ENCODE data around the gene POMP. TPM values are rescaled to one million over a fixed set of nuclear protein-coding genes. Genes with fewer than 3 reads are reported as not detected.
"Not testable (repeated sequence)": the region's sequence is repeated elsewhere in the genome, so short reads cannot be mapped to it uniquely, and the experiment has no call there.

Gene POMP
- total and polyA plus RNA-seq, 9 donors = 63.9 to 77.9 (median 70.0) TPM

DNA sequence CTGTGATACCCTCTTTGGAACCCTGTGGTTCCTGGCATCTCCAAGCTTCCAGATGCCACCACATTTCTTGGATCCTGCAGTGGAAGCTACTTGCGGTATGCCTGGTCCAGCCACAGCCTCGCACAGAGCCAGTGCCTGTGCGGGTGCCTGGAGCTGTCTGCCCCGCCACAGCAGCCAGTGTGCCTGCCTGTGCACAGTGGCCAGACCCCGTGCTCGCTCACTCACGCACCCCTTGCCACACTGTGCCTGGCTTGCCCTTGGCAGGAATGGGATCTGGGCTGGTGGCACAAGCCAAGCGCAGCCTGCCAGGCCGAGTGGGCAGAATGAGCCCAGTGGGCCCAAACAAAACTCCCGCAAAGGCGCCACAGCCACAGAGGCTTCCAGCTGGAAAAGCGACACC lies 26.2 kb downstream of the POMP start:
- peaks cover 2% of the 10 kb centered on the region for H3K36me3 ChIP-seq (ENCODE audit: control insufficient read depth, insufficient read depth, low read length)
- no peak for DNase-seq
- no peaks in the 10 kb centered on the region for H3K9me3 ChIP-seq (replicated peaks; ENCODE audit: control insufficient read depth, low read depth, low read length)
- H3K4me3 ChIP-seq (ENCODE audit: low read length) = no peak overlapping the region
- no peak overlapping the region for H3K27ac ChIP-seq (ENCODE audit: low read length)
- H3K27me3 ChIP-seq (ENCODE audit: control insufficient read depth, insufficient read depth, low read length) = no peaks in the 10 kb centered on the region
- H3K4me1 ChIP-seq (ENCODE audit: control insufficient read depth, insufficient read depth, low read length) = no peaks in the 10 kb centered on the region
- WGBS (ENCODE audit: insufficient coverage) = 82% methylated on average over 8 of the region's 12 CpGs

DNA sequence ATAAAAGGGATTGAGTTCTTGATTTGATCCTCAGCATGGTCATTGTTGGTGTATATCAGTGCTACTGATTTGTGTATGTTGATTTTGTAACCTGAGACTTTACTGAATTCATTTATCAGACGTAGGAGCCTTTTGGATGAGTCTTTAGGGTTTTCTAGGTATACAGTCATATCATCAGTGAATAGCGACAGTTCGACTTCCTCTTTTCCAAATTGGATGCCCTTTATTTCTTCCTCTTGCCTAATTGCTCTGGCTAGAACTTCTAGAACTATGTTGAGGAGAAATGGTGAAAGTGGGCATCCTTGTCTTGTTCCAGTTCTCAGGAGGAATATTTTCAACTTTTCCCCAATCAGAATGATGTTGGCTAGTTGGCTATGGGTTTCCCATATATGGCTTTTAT lies 27.0 kb downstream of the POMP start:
- no CpG with 5 or more reads among the region's 3 CpGs for WGBS (ENCODE audit: insufficient coverage)
- no peaks in the 10 kb centered on the region for H3K9me3 ChIP-seq (replicated peaks; ENCODE audit: control insufficient read depth, low read depth, low read length)
- no peaks in the 10 kb centered on the region for H3K4me1 ChIP-seq (ENCODE audit: control insufficient read depth, insufficient read depth, low read length)
- no peaks in the 10 kb centered on the region for H3K36me3 ChIP-seq (ENCODE audit: control insufficient read depth, insufficient read depth, low read length)
- H3K27me3 ChIP-seq (ENCODE audit: control insufficient read depth, insufficient read depth, low read length) = no peaks in the 10 kb centered on the region
- no peak overlapping the region for H3K4me3 ChIP-seq (ENCODE audit: low read length)
- H3K27ac ChIP-seq (ENCODE audit: low read length) = no peak overlapping the region
- no peak for DNase-seq

DNA sequence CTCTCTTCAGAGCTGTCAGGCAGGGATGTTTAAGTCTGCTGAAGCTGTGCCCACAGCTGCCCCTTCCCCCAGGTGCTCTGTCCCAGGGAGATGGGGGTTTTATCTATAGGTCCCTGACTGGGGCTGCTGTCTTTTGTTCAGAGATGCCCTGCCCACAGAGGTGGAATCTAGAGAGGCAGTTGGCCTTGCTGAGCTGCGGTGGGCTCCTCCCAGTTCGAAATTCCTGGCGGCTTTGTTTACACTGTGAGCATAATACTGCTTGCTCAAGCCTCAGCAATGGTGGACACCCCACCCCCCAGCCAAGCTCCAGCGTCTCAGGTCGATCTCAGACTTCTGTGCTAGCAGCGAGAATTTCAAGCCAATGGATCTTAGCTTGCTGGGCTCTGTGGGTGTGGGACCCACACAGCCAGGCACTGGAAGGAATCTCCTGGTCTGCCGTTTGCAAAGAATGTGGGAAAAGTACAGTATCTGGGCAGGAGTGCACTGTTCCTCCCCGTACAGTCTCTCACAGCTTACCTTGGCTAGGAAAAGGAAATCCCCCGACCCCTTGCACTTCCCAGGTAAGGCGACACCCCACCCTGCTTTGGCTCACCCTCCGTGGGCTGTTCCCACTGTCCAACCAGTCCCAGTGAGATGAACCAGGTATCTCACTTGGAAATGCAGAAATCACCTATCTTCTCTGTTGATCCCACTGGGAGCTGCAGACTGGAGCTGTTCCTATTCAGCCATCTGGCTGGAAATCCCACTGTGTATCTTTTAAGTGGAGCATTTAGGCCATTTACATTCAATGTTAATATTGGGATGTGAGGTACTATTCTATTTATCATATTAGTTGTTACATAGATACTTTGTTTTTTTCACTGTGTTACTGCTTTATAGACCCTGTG lies 34.9 kb downstream of the POMP start:
- not testable (repeated sequence) for H3K36me3 ChIP-seq (ENCODE audit: control insufficient read depth, insufficient read depth, low read length); DNase-seq; H3K27ac ChIP-seq (ENCODE audit: low read length); H3K9me3 ChIP-seq (replicated peaks; ENCODE audit: control insufficient read depth, low read depth, low read length); H3K4me3 ChIP-seq (ENCODE audit: low read length); H3K27me3 ChIP-seq (ENCODE audit: control insufficient read depth, insufficient read depth, low read length); H3K4me1 ChIP-seq (ENCODE audit: control insufficient read depth, insufficient read depth, low read length)
- 54% methylated on average over 11 of the region's 11 CpGs for WGBS (ENCODE audit: insufficient coverage)

DNA sequence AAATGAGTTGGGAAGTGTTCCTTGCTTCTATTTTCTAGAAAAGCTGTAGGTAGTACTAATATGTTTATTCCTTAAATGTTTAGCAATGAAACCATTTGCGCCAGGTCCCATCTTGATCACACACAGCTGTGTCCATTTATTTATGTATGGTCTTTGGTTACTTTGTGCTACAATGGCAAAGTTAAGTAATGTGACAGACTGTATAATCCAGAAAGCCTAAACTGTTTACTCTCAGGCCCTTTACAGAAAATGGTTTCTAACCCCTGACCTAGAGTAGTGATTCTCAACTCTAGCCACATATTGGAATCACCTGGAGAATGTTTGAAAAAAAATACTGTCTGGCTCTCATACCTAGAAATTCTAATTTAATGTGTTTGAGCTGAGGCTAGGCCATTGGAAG lies 38.5 kb downstream of the POMP start:
- H3K36me3 ChIP-seq (ENCODE audit: control insufficient read depth, insufficient read depth, low read length) = no peaks in the 10 kb centered on the region
- WGBS (ENCODE audit: insufficient coverage) = no CpG with 5 or more reads among the region's 1 CpG

DNA sequence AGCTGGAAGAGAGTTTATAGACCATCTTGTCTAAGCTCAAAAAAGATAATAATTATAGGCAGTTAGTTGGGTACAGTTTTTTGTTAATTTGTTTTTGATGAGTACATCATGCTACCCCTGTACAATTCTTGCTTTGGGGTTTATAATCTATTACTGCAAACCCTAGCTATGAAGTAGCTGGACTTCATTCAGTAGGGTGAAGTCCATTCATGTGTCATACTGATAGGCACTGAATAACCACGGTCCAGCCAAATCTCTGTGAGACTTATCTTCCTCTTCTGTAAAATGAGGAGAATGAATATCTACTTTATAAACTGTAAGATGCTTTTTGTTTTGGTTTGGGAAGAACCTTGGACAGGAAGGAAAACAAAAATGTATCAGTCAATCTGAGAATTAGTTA lies 40.3 kb downstream of the POMP start:
- no peak overlapping the region for H3K4me3 ChIP-seq (ENCODE audit: low read length)
- DNase-seq = no peak
- no peak overlapping the region for H3K27ac ChIP-seq (ENCODE audit: low read length)
- no peaks in the 10 kb centered on the region for H3K9me3 ChIP-seq (replicated peaks; ENCODE audit: control insufficient read depth, low read depth, low read length)
- WGBS (ENCODE audit: insufficient coverage) = no CpG with 5 or more reads among the region's 1 CpG
- no peaks in the 10 kb centered on the region for H3K36me3 ChIP-seq (ENCODE audit: control insufficient read depth, insufficient read depth, low read length)
- no peaks in the 10 kb centered on the region for H3K27me3 ChIP-seq (ENCODE audit: control insufficient read depth, insufficient read depth, low read length)
- H3K4me1 ChIP-seq (ENCODE audit: control insufficient read depth, insufficient read depth, low read length) = no peaks in the 10 kb centered on the region

More for the DNA sequence above, 38.5 kb downstream of the POMP start:
- Histone ChIP-seq H3K9me3 (replicated peaks; ENCODE audit: control insufficient read depth, low read depth, low read length) (no peaks in the 10 kb centered on the region), H3K27ac (ENCODE audit: low read length) (no peak overlapping the region), H3K4me3 (ENCODE audit: low read length) (no peak overlapping the region), H3K4me1 (ENCODE audit: control insufficient read depth, insufficient read depth, low read length) (no peaks in the 10 kb centered on the region), H3K27me3 (ENCODE audit: control insufficient read depth, insufficient read depth, low read length) (peaks cover 6% of the 10 kb centered on the region)
- no peak for DNase-seq

DNA sequence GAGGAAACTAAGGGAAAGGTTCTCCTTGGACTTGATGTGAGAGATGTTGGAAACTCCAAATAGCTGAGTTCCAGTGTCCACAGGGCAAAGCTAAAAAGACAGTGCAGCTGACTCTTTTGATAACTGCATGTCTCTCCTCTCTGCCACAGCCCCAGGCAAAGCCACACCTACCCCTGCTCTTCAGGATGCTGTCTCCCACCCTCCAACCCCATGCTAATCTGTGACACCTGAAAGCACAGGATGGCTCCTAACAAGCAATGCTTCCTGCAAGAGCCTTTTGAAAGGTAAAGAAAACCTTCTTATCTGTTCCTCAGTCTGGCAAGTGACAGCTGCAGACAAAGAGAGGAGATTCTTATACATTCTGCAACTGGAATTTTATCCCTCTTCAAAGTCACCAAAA lies 45.4 kb downstream of the POMP start:
- Histone ChIP-seq H3K27me3 (ENCODE audit: control insufficient read depth, insufficient read depth, low read length) (no peaks in the 10 kb centered on the region), H3K36me3 (ENCODE audit: control insufficient read depth, insufficient read depth, low read length) (no peaks in the 10 kb centered on the region), H3K4me3 (ENCODE audit: low read length) (no peak overlapping the region), H3K9me3 (replicated peaks; ENCODE audit: control insufficient read depth, low read depth, low read length) (no peaks in the 10 kb centered on the region), H3K4me1 (ENCODE audit: control insufficient read depth, insufficient read depth, low read length) (no peaks in the 10 kb centered on the region), H3K27ac (ENCODE audit: low read length) (no peak overlapping the region)
- DNase-seq = no peak

DNA sequence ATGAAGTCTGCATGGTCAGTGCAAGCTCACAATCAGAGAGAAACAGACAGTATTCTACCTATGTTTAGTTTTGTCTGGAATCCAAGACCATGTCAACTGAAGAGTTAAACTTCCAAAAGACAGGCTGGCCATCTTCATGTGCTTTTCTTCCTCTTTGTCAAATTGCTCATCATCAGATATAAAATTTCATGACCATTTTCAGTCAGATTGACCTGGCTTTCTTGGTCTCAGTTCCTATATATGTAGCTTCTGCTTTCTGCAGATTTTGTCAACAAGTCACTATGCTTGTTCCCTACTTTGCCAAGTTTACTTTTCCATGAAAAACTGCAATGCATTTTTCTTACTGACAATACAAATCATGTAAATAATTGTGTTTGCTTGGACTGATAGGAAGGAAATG lies 46.0 kb downstream of the POMP start:
- Histone ChIP-seq H3K4me3 (ENCODE audit: low read length) (no peak overlapping the region), H3K4me1 (ENCODE audit: control insufficient read depth, insufficient read depth, low read length) (no peaks in the 10 kb centered on the region), H3K27me3 (ENCODE audit: control insufficient read depth, insufficient read depth, low read length) (no peaks in the 10 kb centered on the region), H3K9me3 (replicated peaks; ENCODE audit: control insufficient read depth, low read depth, low read length) (no peaks in the 10 kb centered on the region), H3K36me3 (ENCODE audit: control insufficient read depth, insufficient read depth, low read length) (no peaks in the 10 kb centered on the region), H3K27ac (ENCODE audit: low read length) (no peak overlapping the region)
- DNase-seq = peak; percentile 40

DNA sequence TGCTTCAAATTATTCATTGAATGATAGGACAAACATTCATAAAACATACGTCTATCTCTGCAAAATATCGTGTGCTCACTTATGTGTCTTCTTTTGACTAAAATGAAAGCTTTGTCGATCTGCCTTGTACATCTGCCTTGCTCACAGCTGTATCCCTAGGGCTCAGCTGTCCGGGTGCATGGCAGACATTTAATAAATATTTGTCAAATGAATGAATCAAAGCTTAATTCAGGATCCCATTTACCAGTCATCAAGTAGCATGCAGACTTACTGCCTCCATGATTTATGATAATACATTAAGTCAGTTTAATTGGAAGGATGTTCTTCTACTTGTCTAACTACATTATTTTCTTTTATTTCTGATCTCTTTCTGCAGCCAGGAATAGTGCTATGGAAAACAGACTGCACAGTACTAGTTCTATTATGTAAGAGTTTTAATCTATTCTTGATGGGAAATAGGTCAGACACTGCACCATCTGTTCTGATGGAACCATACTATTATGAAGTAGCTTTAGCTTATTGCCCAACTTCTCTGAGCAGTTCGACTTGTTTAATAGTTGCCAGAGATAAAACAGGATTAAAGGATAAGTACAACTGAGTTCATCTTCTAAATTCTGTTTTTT lies 46.6 kb downstream of the POMP start:
- H3K36me3 ChIP-seq (ENCODE audit: control insufficient read depth, insufficient read depth, low read length) = no peaks in the 10 kb centered on the region
- no CpG with 5 or more reads among the region's 5 CpGs for WGBS (ENCODE audit: insufficient coverage)
- no peaks in the 10 kb centered on the region for H3K27me3 ChIP-seq (ENCODE audit: control insufficient read depth, insufficient read depth, low read length)
- no peak overlapping the region for H3K4me3 ChIP-seq (ENCODE audit: low read length)
- peak; percentile 7 for DNase-seq
- no peak overlapping the region for H3K27ac ChIP-seq (ENCODE audit: low read length)
- no peaks in the 10 kb centered on the region for H3K4me1 ChIP-seq (ENCODE audit: control insufficient read depth, insufficient read depth, low read length)
- H3K9me3 ChIP-seq (replicated peaks; ENCODE audit: control insufficient read depth, low read depth, low read length) = no peaks in the 10 kb centered on the region

DNA sequence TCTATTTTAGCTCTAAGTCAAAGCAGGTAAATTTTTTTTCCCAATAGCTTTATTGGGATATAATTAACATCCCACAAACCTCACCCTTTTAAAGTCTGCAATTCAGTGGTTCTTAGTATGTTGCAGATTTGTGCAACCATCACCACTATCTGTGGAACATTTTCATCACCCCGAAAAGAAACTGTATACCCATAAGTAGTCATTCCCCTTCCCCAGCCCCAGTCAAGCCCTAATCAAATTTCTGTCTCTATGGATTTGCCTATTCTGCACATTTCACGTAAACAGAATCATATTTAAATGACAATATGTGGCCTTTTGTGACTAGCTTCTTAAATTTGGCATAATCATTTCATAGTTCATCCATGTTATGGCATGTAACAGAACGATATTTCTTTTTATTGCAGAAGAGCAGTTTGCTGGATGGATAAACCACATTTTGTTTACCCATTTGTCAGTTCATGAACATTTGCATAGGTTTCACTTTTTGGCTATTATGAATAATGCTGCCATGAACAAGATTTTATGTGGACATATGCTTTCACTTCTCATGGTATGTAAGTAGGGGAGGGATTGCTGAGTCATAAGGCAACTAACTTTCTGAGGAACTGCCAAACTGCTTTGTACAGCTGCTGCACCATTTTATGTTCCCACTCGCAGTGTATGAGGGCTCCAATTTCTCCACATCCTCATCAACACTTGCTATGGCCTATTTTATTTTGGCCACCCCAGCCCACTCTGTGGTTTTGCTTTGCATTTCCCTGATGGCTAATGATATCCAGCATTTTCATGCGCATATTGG lies 48.9 kb downstream of the POMP start:
- Histone ChIP-seq H3K27ac (ENCODE audit: low read length) (no peak overlapping the region), H3K27me3 (ENCODE audit: control insufficient read depth, insufficient read depth, low read length) (no peaks in the 10 kb centered on the region), H3K36me3 (ENCODE audit: control insufficient read depth, insufficient read depth, low read length) (no peaks in the 10 kb centered on the region), H3K4me3 (ENCODE audit: low read length) (no peak overlapping the region), H3K9me3 (replicated peaks; ENCODE audit: control insufficient read depth, low read depth, low read length) (no peaks in the 10 kb centered on the region), H3K4me1 (ENCODE audit: control insufficient read depth, insufficient read depth, low read length) (no peaks in the 10 kb centered on the region)
- 50% methylated on average over 2 of the region's 5 CpGs for WGBS (ENCODE audit: insufficient coverage)
- DNase-seq = peak; percentile 88

DNA sequence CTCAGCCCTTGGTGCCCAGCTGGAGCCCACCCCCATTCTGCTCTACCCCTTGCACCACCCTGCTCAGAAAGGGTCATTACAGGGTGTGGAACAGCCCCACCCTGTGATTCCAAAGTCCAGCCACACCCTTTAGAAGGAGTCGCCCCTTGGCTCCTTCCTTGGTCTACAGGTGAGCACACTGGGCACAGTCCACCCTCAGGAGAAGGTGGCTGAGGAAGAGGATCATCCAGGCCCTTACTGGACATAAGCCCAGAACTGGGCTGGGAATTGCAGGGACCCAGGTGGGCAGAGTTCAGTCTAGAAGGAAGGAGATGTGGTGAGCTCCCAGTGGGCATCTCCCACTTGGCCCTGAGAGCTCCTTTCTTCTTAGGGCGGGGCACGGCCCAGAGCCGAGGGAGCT lies 51.2 kb downstream of the POMP start:
- WGBS (ENCODE audit: insufficient coverage) = no CpG with 5 or more reads among the region's 4 CpGs

More for the DNA sequence above, 51.2 kb downstream of the POMP start:
- Histone ChIP-seq H3K4me1 (ENCODE audit: control insufficient read depth, insufficient read depth, low read length) (no peaks in the 10 kb centered on the region), H3K4me3 (ENCODE audit: low read length) (no peak overlapping the region), H3K9me3 (replicated peaks; ENCODE audit: control insufficient read depth, low read depth, low read length) (no peaks in the 10 kb centered on the region), H3K27me3 (ENCODE audit: control insufficient read depth, insufficient read depth, low read length) (no peaks in the 10 kb centered on the region), H3K36me3 (ENCODE audit: control insufficient read depth, insufficient read depth, low read length) (no peaks in the 10 kb centered on the region), H3K27ac (ENCODE audit: low read length) (no peak overlapping the region)
- no peak for DNase-seq

Data from muscle of leg (tissue), 11 donors.